ENCODE measurements around the gene TBCE. TPM values are rescaled to one million over a fixed set of nuclear protein-coding genes. Genes with fewer than 3 reads are reported as not detected.
A peak's percentile ranks its signal among the peaks of the same experiment; 100 is the strongest.

TBCE gene
- polyA plus RNA-seq, 6 donors from 2014 or later: 8.5 to 23.7 (median 13.3) TPM

DNA sequence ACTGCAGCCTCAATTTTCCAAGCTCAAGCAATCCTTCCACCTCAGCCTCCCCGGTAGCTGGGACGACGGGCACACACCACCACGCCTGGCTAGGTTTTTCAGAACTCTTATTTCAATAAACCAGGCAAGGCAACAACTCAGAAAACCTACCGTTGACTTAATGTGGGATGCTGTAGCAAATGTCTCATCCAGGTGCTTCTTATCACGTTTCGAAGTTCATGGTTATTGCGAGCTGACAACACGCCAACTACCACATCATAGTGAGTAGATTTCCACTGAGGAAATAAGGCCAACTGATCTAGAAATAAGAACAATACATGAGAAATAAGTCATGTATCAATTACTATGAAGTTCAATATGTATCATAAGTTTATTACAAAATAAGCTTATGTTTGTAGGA, 127.3 kb downstream of the TBCE start:
- H3K36me3 Mint-ChIP-seq: peaks cover 7 to 11% of the 10 kb centered on the region in 2 donors

GRCh38 chr1:235495030-235495429, 127.8 kb downstream of the TBCE start:
- no peak overlapping the region for H3K27ac Mint-ChIP-seq
- ATAC-seq (ENCODE audit: low read depth in 2 of 2) (no peak), DNase-seq (no peak)
- H3K36me3 Mint-ChIP-seq: peaks cover 7 to 11% of the 10 kb centered on the region in 2 donors
- H3K27me3 Mint-ChIP-seq: no peaks in the 10 kb centered on the region
- no peaks in the 10 kb centered on the region for H3K9me3 Mint-ChIP-seq
- H3K4me1 Mint-ChIP-seq: no peaks in the 10 kb centered on the region
- no peak overlapping the region for H3K4me3 Mint-ChIP-seq

More for the DNA sequence above, 127.3 kb downstream of the TBCE start:
- DNase-seq: no peak
- Mint-ChIP-seq H3K4me1 (no peaks in the 10 kb centered on the region), H3K27ac (no peak overlapping the region), H3K9me3 (no peaks in the 10 kb centered on the region), H3K4me3 (no peak overlapping the region), H3K27me3 (no peaks in the 10 kb centered on the region)
- no peak for ATAC-seq (ENCODE audit: low read depth in 2 of 2)

GRCh38 chr1:235495551-235495950, 128.3 kb downstream of the TBCE start:
- Mint-ChIP-seq H3K4me1 (no peaks in the 10 kb centered on the region), H3K36me3 (peaks cover 7 to 11% of the 10 kb centered on the region in 2 donors), H3K9me3 (no peaks in the 10 kb centered on the region), H3K27ac (no peak overlapping the region), H3K4me3 (no peak overlapping the region), H3K27me3 (no peaks in the 10 kb centered on the region)
- no peak for DNase-seq
- no peak for ATAC-seq (ENCODE audit: low read depth in 2 of 2)

DNA sequence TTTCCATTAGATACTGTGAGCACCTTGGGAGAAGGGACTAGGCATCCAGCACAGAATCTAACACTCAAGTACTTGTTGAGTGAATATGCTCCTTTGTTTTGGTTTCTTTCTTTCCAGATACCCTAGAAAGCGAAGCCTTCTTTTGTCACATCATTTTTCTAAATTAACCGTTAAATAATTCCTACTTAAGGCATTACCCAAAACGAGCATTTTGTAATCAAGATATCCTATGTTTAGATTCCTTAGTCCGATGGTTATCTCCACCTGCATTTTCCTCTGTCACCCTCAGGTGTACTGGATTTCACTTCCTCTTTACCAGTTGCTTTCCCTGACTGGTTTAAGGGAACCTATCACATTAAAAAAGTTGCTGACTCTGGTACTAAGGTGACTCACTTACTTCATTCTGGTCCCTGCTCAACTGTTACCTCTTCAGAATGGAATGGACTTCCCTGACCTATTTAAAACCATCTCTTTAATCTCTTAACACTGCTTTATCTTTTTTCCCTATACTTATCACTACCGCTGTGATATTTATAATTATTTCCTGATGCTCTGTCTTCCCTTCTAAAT, 133.8 kb downstream of the TBCE start:
- no peak for DNase-seq
- ATAC-seq (ENCODE audit: low read depth in 2 of 2): no peak
- Mint-ChIP-seq H3K9me3 (no peaks in the 10 kb centered on the region), H3K27me3 (no peaks in the 10 kb centered on the region), H3K36me3 (no peaks in the 10 kb centered on the region), H3K4me3 (peak overlapping the region in 1 of 8 donors; percentile 9), H3K4me1 (peaks cover 9 to 31% (median 21%) of the 10 kb centered on the region in 3 donors), H3K27ac (peak overlapping the region in 4 of 6 donors; percentile 8 to 57 (median 35))

Other genes starting within 250 kb of the TBCE start
- gene TOMM20, start 238.6 kb upstream of the TBCE start, polyA plus RNA-seq (ENCODE audit: low read depth in 6 of 6): 10 to 100 TPM; 41.0 to 47.9 (median 45.5) TPM
- gene RBM34, start 206.2 kb upstream of the TBCE start, polyA plus RNA-seq (ENCODE audit: low read depth in 6 of 6): 10 to 100 TPM; 35.0 to 73.8 (median 69.7) TPM
- gene ARID4B, start 39.2 kb upstream of the TBCE start, polyA plus RNA-seq (ENCODE audit: low read depth in 6 of 6): 100 to 1,000 TPM in 1 of 6 donors, 10 to 100 TPM in 5; 22.5 to 100 (median 59.7) TPM
- 10 to 100 TPM; 36.2 to 72.9 (median 64.0) TPM for gene GGPS1, start 38.9 kb upstream of the TBCE start, polyA plus RNA-seq (ENCODE audit: low read depth in 6 of 6)
- gene B3GALNT2, start 137.0 kb downstream of the TBCE start, polyA plus RNA-seq (ENCODE audit: low read depth in 6 of 6): 10 to 100 TPM in 1 of 6 donors, 1 to 10 TPM in 5; 4.8 to 13.6 (median 6.6) TPM

Measured in naive B cell (primary cell).